Peyer's patch (tissue), 4 donors: ENCODE measurements around the gene PIGX.

ENCODE experiments used
- POLR2A ChIP-seq, 2 donors: fragments of 450-650 bp; IDR thresholded peaks; one replicate each; pipeline ENCODE4 v1.5.1; 2017; ENCODE audit warnings: antibody characterized with exemption in 2 of 2, mild to moderate bottlenecking in 2 of 2, moderate library complexity in 2 of 2
- TF ChIP-seq, protein P1 (sequence below), 6 experiments: fragments of 450-650 bp in 4 of 6; fragments of 200-600 bp in 2 of 6; sonication (generic) in 1 of 6; IDR thresholded peaks; one replicate each; pipeline ENCODE4 v1.5.1; 2017 to 2019; ENCODE audit warnings: antibody characterized with exemption in 6 of 6, mild to moderate bottlenecking in 3 of 6, moderate library complexity in 1 of 6

DNA sequence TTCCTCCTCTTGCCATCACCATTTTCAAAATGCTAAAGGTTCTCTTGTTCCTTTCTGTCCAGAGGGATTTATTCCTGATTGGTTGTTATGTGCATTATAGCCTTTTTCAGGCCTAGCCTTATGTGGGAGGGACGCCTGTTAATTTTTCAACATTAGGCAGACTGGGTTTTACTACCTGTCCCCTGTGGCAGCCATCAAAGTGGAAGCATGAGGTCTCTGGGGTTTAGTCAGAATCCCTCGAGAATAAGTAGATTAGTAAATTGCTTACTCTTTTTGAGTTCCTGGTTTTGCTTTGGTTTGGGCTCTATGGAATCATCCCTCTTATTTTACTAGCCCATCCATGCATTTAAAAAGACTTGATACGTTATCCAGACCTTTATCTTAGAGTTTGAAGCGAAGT, 59.9 kb downstream of the PIGX start:
- TF ChIP-seq POLR2A (IDR thresholded peaks at IDR 0.05) = no peak
- TF ChIP-seq, protein P1, sequence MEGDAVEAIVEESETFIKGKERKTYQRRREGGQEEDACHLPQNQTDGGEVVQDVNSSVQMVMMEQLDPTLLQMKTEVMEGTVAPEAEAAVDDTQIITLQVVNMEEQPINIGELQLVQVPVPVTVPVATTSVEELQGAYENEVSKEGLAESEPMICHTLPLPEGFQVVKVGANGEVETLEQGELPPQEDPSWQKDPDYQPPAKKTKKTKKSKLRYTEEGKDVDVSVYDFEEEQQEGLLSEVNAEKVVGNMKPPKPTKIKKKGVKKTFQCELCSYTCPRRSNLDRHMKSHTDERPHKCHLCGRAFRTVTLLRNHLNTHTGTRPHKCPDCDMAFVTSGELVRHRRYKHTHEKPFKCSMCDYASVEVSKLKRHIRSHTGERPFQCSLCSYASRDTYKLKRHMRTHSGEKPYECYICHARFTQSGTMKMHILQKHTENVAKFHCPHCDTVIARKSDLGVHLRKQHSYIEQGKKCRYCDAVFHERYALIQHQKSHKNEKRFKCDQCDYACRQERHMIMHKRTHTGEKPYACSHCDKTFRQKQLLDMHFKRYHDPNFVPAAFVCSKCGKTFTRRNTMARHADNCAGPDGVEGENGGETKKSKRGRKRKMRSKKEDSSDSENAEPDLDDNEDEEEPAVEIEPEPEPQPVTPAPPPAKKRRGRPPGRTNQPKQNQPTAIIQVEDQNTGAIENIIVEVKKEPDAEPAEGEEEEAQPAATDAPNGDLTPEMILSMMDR (IDR thresholded peaks at IDR 0.05) = no peak
